GM18511 (cell line): ENCODE data around the gene ROS1.
"Not testable (repeated sequence)": the region's sequence is repeated elsewhere in the genome, so short reads cannot be mapped to it uniquely, and the experiment has no call there.

Experiments used
- ATAC-seq: cut with Tn5 transposase; IDR thresholded peaks from one replicate; pipeline ENCODE4 v1.9.1; 2021; ENCODE audit warnings: mild to moderate bottlenecking, moderate library complexity; ENCODE audit not compliant: unreplicated experiment

Gene ROS1

GRCh38 chr6:117384659-117385058 is 41.1 kb downstream of the ROS1 start:
- ATAC-seq = no peak

DNA sequence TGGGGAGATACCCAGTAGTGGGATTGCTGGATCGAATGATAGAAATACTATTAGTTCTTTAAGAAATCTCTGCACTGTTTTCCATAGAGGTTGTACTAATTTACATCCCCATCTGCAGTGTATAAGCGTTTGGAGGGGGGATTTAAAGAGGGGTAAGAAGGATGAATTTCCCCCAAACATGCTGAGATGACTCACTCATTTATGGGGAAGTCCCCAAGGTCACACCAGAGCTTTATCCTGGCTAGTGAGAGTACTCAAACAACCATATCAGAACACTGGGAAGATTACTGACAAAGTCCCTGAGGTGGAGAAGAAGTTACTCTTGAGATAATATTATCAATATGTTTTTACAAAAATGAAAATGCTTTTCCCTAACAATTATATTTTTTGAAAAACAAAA is 44.0 kb downstream of the ROS1 start:
- ATAC-seq = no peak

- no peak for ATAC-seq
These were observed 45.4 kb downstream of the ROS1 start for GRCh38 chr6:117380298-117380697.

GRCh38 chr6:117375446-117375845 is 50.3 kb downstream of the ROS1 start:
- no peak for ATAC-seq

- ATAC-seq = no peak
These were observed 52.4 kb downstream of the ROS1 start for GRCh38 chr6:117373211-117373813.

- ATAC-seq = not testable (repeated sequence)
These were observed 53.5 kb downstream of the ROS1 start for GRCh38 chr6:117372289-117372688.

GRCh38 chr6:117371492-117371891 is 54.2 kb downstream of the ROS1 start:
- ATAC-seq = no peak

DNA sequence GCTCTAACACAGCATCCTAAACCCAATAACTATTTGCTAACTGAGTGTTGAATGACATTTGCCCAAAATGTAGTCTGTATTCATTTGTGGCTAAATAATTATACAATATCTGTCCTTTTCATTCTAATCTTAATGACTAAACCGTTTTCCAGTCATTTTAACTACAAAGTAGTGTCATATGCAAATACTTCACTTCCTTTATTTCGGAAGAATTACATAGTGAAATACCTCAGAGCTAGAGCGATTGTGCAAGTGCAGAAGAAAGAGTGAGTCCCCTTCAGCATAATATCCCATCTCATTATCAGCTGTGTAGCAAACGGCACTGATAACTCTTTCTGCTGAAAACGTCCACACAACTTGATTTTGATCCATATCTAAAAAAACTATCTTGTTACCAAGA is 66.2 kb downstream of the ROS1 start:
- no peak for ATAC-seq

DNA sequence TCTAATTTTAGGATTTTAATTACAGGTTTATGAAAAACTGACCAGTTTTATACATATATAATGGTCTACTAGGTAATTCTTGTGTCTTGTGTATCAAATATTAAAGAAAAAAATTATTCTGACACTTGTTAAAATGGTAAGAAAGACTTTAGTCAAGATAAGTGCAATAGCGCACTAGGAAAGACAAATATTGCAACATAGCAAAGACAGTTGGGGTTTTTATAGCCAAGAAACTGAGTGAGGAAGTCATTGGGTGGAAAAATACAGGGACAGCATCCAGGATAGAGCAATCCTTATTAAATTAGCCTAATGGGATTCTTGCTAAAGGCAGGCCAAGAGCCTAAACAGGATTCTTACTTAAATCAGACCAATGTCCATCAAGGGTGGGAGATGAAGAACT is 71.1 kb downstream of the ROS1 start:
- ATAC-seq = no peak

GRCh38 chr6:117352466-117353081 is 73.2 kb downstream of the ROS1 start:
- ATAC-seq = peak; percentile 86

DNA sequence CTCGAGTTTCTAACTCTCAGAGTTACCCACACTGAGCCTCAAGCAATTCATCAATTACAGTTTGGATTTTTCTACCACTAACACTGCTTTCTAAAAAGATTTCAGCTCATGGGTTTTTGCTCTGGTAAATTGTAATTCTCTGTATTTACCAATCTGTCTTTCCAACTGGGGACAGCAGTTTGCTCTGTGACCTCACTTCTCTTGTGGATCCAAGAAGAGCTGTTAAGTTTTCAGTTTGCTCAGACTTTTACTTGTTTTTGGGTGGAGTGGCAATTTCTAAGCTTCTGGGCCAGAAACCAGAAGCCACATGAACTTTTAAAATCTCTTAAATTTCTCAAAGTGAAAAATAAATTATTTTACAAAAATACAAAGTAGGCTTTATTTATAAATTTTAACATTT is 74.2 kb downstream of the ROS1 start:
- no peak for ATAC-seq

DNA sequence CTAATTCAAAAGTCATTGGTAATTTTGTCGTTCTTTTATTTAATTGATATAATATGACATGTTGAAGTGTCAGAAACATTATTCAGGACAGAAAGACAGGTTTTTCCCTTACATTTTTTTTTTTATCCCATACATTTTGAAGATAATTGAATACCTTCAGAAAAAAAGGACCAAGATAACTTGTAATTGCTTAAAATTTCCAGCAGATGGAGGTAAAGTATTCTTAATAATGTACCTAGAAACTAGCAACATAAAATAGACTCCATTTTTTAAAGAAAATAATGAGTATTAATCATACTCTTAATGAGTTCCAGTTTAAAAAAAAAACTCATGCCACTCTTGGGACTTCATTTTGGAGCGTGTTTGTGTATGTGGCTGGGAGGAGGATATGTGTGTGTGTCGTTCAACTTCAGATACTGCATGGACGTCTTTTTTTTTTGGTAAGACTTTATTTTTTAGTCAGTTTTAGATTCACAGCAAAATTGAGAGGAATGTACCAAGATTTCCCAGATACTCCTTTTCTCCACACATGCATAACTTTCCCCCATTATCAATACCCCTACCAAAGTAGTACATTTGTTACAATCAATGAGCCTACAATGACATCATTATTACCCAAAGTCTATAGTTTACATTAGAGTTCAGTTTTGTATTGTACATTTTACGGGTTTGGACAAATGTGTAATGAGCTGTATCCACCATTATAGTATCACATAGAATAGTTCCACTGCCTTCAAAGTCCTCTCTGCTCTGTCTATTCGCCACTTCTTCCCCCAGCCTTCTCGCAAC is 79.4 kb downstream of the ROS1 start:
- no peak for ATAC-seq

GRCh38 chr6:117345292-117345610 is 80.5 kb downstream of the ROS1 start:
- ATAC-seq = no peak

DNA sequence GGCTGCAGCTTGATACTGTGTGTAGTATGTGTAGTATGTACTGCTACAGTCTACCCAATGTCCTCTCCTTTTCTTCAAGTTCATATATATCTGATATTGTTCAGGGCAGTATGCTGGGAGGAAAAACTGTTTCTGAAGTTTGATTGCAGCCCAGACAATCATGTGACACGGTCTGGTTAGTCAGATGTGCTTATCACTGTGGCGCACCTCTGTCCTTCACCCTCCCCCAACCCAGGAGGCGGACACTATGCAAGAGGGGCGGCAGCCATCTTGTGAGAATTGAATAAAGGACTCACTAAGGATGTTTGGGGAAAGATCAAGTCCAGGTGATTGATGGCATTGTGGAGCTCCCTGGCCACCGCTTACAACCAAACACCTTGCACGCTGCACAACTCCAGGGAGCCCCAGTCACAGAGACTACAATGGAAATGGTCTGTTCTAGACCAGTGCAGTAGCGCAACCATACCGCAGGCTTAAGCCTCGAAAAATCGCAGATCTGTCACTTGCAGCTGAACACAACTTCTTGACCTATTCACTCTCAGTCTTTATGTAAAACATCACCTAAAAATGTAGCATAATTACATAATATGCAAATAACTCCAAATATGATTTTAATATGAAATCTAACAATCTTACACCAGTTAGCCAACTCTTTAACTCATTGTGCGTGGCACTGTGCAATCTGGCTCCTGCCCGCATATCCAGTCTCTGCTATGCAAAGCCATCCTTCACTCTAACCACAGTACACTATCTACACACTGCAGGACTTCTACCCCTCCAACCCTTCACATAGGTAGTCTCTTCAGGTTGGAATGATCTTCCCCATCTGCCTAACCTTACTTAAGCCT is 81.1 kb downstream of the ROS1 start:
- ATAC-seq = no peak

DNA sequence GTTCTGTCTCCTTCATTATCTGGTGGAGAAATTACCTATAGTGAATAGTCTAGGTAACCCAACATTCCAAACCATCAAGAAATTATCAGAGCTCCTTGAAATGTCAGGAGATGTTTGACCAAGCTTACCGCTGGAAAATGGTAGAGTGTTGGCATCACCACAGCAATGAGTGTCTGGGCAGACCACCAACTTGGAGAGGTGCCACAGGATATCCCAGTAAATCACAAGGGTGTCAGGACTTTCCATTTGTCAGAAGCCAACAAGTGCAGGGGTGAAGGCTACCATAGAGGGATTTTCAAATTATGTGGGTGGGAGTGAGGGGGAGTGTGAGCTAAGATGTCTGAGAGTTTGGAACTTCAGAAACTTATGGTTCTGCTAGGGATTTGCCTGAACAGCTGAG is 87.2 kb downstream of the ROS1 start:
- no peak for ATAC-seq

- ATAC-seq = no peak
These were observed 95.8 kb downstream of the ROS1 start for GRCh38 chr6:117329926-117330325.

DNA sequence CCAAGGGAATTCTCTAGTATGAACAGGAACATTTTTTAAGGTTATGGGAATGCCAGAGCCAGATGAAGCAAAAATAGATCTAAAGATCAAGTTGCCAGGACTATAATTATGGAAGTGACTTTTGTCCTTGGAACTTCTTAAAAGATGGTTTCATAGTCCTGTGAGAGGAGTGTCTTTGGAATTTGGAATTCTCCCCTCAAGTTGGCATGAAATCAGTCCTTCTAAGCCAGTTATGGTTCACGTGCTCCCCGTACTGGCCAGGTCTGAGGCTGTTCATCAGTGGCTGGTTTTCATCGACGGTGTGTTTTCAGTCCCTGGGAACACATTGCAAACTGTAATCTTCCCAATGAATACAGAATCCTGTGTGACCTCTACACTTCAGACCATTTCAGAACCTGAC is 97.2 kb downstream of the ROS1 start:
- ATAC-seq = no peak

DNA sequence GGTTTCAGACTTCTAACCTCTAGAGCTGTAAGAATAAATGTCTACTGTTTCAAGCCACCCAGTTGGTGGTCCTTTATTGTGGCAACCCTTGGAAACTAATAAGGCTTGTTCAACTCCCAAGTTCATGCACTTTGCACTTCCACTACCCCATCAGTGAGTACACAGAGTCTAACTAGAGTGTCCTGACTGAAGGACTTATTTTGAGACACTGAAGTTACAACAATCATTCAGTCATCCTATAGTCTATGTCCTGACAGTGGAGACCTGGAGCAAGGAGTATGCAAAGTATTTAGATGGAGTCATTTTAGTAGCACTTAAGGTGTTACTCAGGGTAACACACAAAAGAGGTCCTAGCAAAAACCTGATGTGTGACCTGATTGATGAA is 97.7 kb downstream of the ROS1 start:
- ATAC-seq = no peak

DNA sequence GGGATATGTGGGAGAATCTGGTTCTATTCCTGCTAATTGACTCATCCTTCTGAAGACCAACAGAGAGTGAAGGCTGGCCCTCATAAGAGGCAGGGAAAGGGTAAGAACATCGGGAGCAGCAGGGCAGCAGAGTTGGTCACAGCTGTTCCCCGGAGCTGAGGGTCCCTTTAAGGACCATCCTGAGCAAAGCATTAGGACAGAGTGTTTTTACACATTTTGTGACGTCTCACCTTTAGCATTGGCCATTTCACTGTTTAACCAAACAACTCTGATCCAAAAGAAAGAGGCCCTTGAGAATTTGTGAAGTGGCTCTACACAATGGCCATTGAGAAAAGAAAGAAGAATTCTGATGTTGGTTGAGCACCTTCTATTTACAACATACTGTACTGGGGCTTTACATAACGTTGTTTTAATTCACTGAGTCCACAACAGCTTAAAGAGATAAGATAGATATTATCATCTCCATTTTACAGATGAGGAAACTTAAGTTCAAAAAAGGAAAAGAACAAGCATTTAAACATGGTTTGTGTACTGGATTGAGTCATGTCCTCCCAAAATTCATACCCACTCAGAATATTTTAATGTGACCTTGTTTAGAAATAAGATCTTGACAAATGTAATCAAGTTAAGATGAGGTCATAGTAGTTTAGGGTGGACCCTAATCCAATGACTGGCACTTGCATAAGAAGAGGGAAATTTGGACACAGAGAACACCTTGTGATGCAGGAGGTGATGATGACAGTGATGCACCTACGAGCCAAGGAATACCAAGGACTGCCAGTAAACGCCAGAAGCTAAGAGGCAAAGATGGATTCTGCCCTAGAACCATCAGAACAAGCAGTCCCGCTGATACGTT is 98.4 kb downstream of the ROS1 start:
- ATAC-seq = no peak

GRCh38 chr6:117326396-117326795 is 99.3 kb downstream of the ROS1 start:
- no peak for ATAC-seq

DNA sequence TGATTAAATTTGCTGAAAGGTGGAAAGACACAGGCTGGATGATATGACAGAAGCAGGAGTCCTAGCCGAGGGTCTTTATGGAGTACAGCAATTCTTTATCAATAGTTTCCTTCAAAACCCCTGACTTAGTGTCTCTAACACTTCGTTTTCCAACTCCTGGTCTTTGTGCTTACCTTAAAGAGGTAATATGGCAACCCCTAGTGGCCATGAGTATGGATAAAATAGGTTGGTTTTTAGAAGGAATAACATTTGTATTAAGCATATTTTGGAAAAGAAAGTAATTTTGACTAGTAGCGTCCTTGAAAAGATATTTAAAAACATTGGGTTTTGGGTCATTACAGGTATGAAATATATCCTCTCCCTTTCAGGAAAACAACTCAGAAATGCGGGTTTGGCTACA is 108.5 kb downstream of the ROS1 start:
- peak; percentile 59 for ATAC-seq
